Stimulated activated CD4-positive, alpha-beta T cell treated with anti-CD3 and anti-CD28 coated beads, Interleukin-12 subunit alpha, Interleukin-12 subunit beta, amount 100 ng/mL, for 48 hours (primary cell): Measurements from ENCODE around the gene DCPS.
"Not testable (repeated sequence)": the region's sequence is repeated elsewhere in the genome, so short reads cannot be mapped to it uniquely, and the experiment has no call there.

Experiments used
- DNase-seq, 3 donors: peaks; one replicate each; pipeline ENCODE4 v3.0.0-alpha.2; 2020; ENCODE audit warnings: low read depth in 2 of 3, low spot score in 1 of 3

The DCPS gene

DNA sequence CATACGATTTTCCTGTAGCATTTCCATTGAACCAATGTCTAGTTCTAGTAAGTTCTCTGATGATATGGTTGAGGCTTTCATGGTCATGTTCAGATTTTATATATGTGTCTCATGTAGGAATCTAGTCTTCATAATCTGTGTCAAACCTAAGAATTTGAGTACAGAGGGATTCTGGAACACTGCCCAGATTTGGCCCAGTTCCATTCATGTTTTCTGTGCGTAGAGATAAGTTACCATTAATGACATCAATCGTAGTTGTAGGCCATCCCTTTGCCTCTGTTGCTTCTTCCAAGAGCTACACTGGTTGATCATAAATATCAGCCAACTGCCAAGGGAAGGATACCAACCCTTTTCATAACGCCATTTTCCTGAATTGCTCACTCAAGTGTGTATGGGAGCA, 74.9 kb downstream of the DCPS start:
- no peak for DNase-seq

DNA sequence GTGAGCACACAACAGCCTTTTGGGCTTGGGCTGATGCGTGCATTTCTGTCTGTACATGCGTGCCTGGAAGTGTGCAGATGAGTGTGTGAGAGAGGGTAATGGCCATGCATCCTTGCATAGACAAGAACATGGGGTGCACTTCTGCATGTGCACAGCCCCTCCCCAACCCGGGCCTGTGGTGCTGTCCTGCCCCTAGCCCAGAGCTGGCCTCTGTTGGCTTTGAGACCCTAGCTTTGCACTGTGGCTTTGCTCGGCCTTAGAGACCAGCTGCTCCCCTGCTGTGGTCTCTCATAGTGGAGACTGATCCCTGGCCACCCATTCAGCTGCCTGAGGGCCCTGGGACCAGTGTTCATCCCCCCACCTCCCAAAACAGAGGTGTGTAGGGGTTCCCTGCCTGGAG, 77.0 kb downstream of the DCPS start:
- DNase-seq: no peak

DNA sequence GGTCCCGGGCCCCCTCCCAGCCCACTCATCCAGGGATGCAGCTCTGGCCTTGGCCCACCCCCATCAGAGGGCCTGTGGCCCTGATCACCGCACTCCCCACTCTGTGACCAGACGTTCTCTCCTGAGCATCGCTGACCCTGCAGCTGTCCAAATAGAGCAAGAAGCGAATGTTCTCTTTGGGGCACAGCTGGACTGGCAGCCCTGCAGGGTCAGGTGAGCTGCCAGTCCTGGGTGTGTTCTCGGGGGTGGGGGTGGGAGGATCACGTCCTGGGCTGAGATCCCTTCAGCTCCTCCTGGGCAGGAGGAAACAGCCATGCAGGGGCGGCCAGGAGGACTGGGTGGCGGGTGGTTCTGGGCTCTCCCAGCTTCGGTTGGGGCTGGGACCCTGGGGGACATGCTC, 78.1 kb downstream of the DCPS start:
- not testable (repeated sequence) for DNase-seq

DNA sequence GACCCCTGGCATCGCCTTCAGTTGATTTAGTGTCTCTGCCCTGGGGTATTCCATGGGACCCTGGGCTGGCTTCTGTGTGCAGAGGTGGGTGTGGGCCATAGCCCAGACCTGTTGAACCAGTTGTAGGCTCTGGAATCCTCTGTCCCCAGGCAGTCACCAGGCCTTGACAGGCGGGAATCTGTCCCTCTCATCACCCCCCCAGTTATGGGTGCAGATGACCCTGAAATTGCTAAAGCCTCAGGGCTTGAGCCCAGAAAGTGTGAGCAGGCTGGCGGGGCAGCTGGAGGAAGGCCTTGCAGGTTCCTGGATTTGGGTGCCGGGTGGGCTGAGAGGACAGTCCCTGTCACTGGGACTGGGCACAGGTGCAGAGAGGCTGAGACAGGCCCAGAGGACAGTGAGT, 78.8 kb downstream of the DCPS start:
- DNase-seq: not testable (repeated sequence)

DNA sequence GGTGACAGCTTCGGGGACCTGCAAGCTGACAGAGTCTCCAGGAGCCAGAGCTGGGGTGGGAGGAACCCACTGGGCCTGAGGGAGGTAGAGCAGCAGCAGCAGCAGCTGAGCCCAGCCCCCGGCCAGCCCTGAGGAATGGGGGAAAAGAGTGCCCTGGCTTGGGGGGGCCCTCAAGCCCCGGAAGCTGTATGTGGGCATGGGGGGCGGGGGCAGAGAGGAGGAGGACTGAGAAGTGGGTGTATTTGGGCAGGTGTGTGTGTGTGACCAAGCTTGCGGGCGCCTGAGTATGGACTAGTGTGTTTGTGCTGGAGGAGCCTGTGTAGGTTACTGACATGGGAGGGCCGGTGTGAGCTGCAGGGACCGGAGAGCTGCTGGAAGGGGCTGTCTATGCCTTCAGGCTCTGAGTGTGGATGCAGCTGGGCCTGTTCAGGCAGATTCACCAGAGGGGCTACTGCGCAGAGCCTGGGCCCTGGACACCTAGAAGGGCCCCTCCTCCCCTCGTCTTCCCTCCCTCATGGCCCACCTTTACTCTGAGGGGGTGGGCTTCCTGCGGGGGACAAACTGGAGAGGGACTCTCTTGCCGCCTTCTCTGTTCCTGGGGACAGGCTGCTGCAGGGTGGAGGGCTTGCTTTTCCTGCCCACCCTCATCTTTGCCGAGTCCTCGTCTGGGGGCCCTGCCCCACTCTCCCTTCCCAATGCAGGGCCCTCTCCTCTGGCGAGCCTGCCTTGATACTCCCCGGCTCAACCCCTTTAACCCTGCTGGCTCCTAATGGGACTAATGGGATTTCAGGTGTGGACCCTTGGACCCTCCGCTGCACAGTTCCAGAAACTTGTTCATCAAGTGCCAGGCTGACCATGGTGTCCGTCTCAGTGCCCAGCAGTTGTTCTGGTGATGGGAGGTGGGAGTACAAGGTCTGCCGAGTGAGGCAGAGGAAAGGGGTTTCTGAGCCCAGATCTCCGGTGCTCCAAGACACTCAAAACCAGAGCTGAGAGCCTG, 79.8 kb downstream of the DCPS start:
- no peak for DNase-seq

DNA sequence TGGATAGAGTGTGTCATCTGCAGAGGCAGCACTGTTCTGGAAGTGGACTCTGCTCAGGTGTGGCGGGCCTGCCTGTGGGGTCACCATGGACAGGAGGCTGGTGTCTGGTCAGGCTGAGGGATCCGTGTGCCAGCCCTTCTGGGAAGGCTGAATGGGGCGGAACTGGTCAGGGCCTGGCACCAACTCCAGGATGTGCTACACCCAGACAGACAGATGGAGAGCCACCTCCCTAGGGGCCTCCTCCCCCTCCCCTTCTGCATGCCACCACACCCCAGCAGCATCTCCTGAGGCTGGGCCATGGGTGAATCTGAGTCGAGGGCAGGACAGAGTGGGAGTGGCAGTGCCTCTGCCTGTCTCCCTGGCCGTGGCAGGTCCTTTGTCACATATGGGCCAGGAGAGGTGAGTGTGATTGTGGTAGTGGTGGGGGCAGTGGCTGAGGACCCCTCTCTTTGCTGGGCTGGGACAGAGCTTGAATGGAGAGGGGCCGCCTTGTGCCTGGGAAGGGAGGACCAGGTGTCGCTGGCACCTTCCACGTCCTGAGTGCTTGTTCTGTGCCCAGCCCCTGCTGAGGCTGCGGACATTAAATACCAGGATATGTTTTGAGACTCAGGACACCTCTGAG, 80.7 kb downstream of the DCPS start:
- no peak for DNase-seq

DNA sequence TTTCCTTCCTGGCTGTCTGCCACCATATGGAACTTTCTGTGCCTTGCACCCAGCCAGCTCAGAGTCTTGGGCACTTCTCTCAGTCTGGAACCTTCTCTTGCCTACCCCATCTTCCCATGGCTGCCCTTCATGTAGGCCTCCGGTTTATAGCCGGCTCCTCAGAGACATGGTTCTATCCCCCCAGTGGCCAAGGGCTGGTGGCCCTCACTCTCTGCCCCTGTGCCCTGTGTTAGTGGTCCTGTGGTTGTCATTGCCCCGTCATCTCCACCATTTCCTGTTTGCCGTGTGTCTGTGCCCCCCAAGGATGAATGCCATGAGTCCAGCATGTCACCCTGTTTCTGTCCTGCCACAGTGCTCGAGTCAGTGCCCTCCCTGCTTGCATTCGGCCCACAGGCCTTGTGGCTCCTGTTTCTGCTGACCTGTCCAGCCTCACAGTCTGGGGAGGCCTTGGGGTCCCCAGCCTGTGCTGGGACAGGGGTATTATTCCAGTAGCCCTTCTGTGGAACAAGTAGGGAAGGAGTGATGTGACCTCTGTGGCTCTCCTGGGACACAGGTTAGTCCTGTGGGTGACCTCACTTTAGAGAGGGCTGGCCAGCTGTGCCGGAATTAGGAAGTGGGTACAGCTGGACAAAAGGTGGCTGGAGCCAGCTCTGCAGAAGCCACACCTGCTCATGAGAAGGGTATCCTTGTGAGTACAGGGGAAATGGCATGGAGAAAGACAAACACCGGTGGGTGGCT, 82.3 kb downstream of the DCPS start:
- DNase-seq: no peak

DNA sequence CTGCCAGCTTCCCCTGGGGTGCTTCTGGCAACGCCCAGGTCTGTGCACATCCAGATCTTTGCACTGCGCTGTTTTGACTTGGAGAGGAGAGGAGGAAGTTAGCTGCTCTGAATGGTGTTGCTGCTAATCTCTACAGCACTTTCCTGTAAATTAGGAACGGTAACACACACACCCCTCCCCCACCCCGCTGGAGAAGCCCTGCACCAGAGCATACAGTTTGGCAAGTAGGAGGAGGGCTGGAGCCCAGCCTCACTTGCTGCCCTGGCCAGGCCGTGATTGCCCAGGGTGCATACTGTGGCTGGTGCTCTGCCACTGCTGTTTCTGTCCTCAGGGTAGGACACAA, 82.8 kb downstream of the DCPS start:
- DNase-seq: not testable (repeated sequence)

DNA sequence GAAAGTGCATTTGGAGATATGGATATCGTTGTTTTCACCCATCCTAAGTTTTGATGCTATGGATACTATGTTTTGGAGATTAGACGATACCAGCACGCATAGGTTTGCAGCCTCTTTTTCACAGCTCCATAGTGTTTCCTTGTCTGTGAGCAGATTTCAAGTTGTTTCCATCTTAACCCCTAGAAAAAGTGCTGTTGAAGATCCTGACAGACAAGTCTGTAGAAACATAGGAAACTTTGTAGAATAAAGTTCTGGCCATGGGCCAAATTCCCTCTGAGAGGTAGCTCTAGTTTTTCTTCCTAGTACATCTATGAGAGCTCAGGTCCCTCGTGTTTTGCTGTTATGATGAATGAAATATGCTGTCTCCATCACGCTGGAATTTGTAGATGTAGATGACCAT, 84.0 kb downstream of the DCPS start:
- DNase-seq: no peak

DNA sequence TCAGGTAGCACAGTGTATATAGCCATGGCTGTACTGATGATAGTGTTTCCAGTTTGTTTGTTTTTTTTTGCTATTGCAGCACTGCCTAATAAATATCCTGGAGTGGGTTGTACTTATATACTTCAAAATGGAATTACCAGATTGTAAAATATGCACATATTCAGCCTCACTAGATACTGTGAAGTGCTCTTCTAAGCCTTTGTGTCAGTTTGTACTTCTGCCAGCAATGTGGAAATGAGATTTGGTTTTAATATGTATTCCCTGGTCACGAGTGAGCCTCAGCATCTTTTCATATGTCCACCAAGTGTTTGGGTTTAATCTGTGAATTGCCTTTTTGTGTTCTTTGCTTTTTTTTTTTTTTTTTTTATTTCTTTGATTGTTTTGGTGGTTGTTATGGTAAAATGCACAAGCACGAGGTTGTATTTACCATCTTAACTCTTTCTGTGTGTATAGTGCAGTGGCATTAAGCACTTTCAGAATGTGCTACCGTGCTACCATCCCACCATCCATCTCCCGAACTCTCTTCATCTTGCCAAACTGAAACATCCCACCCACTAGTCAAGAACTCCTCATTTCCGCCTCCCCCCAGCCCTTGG, 86.5 kb downstream of the DCPS start:
- DNase-seq: no peak

DNA sequence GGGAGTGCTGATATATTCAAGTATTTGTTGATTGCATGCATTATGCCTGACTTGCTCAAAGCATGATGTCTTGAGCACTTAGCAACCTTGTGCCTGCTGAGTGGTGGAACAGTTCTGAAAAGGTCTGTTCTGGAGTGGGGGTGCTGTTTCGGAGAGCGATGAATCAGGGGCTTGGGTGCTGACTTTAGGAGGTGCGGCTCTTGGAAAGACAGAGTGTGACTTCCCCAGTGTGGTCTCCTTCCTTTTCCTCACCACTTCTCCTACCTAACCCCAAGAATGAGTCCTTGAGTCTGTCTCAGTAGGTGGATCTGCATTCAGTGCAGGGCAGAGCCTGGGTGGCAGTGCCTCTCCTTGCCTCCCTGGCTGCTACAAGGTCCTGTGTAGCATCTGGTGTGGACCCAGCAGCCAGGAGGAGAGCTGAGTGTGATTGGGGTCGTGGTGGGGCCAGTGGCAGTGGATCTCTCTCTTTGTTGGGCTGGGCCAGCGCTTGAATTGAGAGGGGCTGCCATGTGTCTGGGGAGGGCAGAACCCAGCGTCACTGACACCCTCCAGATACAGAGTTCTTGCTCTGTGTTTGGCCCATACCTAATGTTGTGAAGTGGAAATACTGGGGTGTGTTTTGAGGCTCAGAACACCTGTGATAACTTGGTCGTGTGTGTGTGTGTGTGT, 87.6 kb downstream of the DCPS start:
- DNase-seq: no peak

DNA sequence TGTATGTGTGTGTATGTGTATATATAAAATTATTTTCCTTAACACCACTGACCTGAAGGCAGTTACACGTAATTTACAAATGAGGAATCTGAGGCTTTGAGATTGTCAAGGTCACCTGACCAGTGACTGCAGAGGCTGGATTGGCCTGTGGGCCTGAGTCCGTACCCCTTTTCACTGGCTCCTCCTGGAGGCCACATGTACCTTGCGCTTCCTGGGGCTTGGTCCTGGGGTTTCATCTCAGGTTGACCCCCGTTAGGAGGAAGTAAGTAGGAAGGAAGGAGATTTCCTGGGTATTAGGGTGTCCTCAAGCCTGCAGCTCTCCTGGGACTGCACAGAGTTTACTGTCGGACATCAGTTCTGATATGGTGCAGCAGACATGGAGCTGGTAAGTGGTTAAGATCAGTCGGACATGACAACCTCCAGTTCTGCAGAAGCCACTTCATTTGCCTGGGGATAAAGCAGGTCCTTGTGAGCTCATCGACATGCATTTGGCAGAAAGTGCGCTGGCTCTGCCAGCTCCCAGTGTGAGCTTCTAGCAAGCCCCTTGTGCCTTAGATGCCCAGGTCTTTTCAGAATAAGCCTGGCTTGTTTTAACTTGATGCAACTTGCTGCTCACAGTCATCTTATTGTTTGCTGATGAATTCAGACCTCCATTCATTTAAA, 88.2 kb downstream of the DCPS start:
- no peak for DNase-seq

DNA sequence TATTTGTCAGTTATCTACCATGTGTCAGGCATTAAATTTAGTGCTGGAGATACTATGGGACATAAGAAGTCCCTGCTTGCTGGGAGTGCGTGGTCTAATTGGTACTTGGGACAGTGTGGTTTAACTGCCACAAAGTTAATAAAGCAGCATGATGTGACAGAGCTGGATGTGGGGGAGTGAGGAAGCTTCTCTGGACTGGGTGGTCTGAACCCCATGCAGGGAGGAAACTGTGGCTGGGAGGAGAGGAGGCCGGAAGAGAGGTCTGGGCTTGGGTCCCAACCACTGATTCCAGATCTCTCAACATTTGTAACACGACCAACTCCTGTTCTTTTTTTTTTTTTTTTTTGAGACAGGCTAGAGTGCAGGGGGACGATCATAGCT, 88.8 kb downstream of the DCPS start:
- DNase-seq: no peak

DNA sequence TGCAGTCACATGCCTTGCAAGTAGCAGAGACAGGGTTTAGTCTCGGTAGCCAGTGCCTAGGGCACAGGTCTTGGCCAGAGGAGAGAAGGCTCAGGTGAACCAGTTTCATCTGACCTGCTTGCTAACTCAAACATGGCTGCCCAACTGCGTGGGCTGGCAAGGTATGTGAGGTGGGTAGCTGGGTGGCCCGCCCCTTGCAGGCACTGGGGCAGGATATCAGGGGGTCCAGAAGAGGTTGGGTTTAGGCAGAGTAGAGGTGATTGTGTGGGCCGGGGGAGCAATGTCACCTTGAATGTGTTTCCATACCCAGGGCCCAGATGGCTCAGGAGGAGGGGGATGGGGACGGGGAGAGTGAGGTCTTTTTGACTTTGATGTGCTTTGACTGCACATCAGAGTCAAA, 89.3 kb downstream of the DCPS start:
- no peak for DNase-seq

DNA sequence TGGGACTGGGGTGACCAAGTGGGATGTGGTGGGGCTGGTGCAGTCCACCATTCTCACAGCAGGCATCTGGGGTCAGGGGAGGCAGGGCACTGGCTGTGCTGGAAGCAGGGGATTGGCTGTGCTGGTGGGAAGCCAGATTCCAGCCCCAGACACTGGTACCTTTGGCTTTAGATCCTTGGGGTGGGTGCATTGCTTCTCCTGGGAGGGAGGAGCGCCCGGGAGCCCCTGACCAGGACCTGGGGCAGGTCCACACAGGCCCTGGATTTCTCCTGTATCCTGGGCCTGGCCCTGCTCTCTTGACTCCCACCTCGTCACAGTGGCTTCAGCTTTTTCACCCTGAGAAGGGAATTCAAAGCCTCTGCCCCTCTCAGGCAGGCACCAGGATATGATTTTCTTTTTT, 90.2 kb downstream of the DCPS start:
- DNase-seq: no peak

DNA sequence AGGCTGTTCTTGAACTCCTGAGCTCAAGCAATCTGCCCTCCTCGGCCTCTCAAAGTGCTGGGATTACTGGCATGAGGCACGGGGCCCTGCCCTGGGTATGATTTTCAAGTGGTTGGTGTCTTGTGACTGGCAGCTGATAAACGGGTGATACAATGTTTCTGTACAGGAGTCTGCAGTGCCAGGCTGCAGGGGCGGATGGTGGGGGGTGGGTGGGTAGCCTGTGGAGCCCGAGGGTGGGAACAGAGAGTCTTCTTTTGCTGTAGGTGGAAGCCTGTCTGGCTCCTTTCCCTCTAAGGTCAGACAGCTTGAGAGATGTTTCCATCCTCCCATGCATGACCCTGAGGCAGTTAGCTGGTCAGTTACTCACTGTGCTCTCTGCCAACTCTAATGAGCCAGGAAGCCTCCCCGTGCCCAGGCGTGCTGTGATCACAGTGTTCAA, 90.8 kb downstream of the DCPS start:
- not testable (repeated sequence) for DNase-seq
